ENCODE data around the gene ENDOV. TPM values are rescaled to one million over a fixed set of nuclear protein-coding genes. Genes with fewer than 3 reads are reported as not detected.

Gene ENDOV
- total RNA-seq, 1 experiment from 2014 or later: 45.6 TPM

- H2AFZ ChIP-seq (ENCODE audit: low read depth, low read length, poor library complexity, severe bottlenecking): no peak overlapping the region
- CTCF ChIA-PET: interaction anchor here (1.0 to 1.6 kb wide), 3 partner anchors 475 to 564 kb away, joined by 3 to 4 read pairs (median 4); no protein-coding TSS in a partner anchor
- H3K4me3 ChIP-seq (replicated peaks in 1 of 2; ENCODE audit: low read depth in 1 of 2, low read length in 2 of 2): no peak overlapping the region
- TF ChIP-seq MAX (IDR thresholded peaks at IDR 0.05) (no peak), JUND (IDR thresholded peaks at IDR 0.05) (no peak), ZFX (IDR thresholded peaks at IDR 0.05) (no peak), YY1 (IDR thresholded peaks at IDR 0.05; ENCODE audit: extremely low read depth, insufficient replicate concordance, low read depth, low read length) (no peak), ZNF274 (IDR thresholded peaks at IDR 0.05; ENCODE audit: low read depth, low read length) (no peak), EZH2 (IDR thresholded peaks at IDR 0.05) (no peak), REST (IDR thresholded peaks at IDR 0.05; ENCODE audit: low read depth) (no peak), ELF1 (IDR thresholded peaks at IDR 0.05; ENCODE audit: borderline replicate concordance, low read depth) (no peak), ZBTB33 (IDR thresholded peaks at IDR 0.05; ENCODE audit: extremely low read depth, insufficient replicate concordance, low read length) (no peak), TCF7L2 (IDR thresholded peaks at IDR 0.05; ENCODE audit: borderline replicate concordance, extremely low read depth, insufficient read depth, insufficient read length) (no peak), POLR2AphosphoS5 (IDR thresholded peaks at IDR 0.05; ENCODE audit: low read depth, low read length) (no peak), RAD21 (IDR thresholded peaks at IDR 0.05; ENCODE audit: low read depth) (no peak), CBX3 (IDR thresholded peaks at IDR 0.05; ENCODE audit: low read depth) (no peak)
- TF ChIP-seq, protein P1, sequence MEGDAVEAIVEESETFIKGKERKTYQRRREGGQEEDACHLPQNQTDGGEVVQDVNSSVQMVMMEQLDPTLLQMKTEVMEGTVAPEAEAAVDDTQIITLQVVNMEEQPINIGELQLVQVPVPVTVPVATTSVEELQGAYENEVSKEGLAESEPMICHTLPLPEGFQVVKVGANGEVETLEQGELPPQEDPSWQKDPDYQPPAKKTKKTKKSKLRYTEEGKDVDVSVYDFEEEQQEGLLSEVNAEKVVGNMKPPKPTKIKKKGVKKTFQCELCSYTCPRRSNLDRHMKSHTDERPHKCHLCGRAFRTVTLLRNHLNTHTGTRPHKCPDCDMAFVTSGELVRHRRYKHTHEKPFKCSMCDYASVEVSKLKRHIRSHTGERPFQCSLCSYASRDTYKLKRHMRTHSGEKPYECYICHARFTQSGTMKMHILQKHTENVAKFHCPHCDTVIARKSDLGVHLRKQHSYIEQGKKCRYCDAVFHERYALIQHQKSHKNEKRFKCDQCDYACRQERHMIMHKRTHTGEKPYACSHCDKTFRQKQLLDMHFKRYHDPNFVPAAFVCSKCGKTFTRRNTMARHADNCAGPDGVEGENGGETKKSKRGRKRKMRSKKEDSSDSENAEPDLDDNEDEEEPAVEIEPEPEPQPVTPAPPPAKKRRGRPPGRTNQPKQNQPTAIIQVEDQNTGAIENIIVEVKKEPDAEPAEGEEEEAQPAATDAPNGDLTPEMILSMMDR (IDR thresholded peaks at IDR 0.05 in 2 of 3, conservative IDR thresholded peaks at IDR 0.05 in 1 of 3; ENCODE audit: borderline replicate concordance in 1 of 3, insufficient read depth in 1 of 3, low read depth in 2 of 3, low read length in 2 of 3): no peak
- H3K27me3 ChIP-seq (ENCODE audit: insufficient read depth, low read length): no peaks in the 10 kb centered on the region
- no peak overlapping the region for H3K27ac ChIP-seq (ENCODE audit: low read depth, low read length)
- H3K4me1 ChIP-seq (ENCODE audit: control insufficient read depth in 1 of 2, insufficient read depth in 2 of 2, low read length in 2 of 2): no peaks in the 10 kb centered on the region
- RAD21 ChIA-PET (ENCODE audit: low non-redundant PET in 1 of 2, low total read pairs in 2 of 2, uncharacterized antibody in 2 of 2, unreplicated experiment in 2 of 2): no interaction called here
- H3K36me3 ChIP-seq (ENCODE audit: control insufficient read depth in 1 of 2, insufficient read depth in 2 of 2, low read length in 2 of 2): no peaks in the 10 kb centered on the region
- no peaks in the 10 kb centered on the region for H3K9me2 ChIP-seq (ENCODE audit: insufficient read depth)
- no peak overlapping the region for H3K9ac ChIP-seq (ENCODE audit: low read length)
- H3K79me2 ChIP-seq (ENCODE audit: insufficient read depth, low read length): no peaks in the 10 kb centered on the region
- no TSS peak for BruUV-seq (replicated peaks)
- no peak overlapping the region for H3K4me2 ChIP-seq (ENCODE audit: low read length)
- intact Hi-C loops (cut with micrococcal nuclease): no loop called here
- H3K9me3 ChIP-seq (ENCODE audit: control insufficient read depth in 1 of 2, insufficient read depth in 1 of 2, low read depth in 1 of 2, low read length in 2 of 2): no peaks in the 10 kb centered on the region
- POLR2A ChIA-PET: no interaction called here
- DNase-seq (ENCODE audit: low read depth, low spot score): no peak
- ATAC-seq: no peak
- H4K20me1 ChIP-seq (ENCODE audit: insufficient read depth): no peaks in the 10 kb centered on the region
Measured at GRCh38 chr17:80424261-80424660, 9.3 kb downstream of the ENDOV start.

All from HCT116 (cell line).